K562 (cell line): ENCODE measurements around the gene FLOT2.

Experiments
- HBP1 ChIP-seq: fragments of 450-650 bp; formaldehyde crosslinking; IDR thresholded peaks from 2 replicates; pipeline ENCODE4 v1.4.0; 2022; ENCODE audit warnings: missing genetic modification characterization
- HCFC1 ChIP-seq: IDR thresholded peaks from 2 replicates; pipeline ENCODE4 v1.6.1; 2012; ENCODE audit warnings: low read depth, low read length, improper control_type of control experiment
- MTF1 ChIP-seq: fragments of 250-450 bp; sonication (Bioruptor Pico); IDR thresholded peaks from 2 replicates; pipeline ENCODE4 v1.9.0; 2021; ENCODE audit warnings: moderate library complexity, mild to moderate bottlenecking, inconsistent platforms, borderline replicate concordance
- RFX5 ChIP-seq: IDR thresholded peaks from 2 replicates; pipeline ENCODE4 v1.6.1; 2011; ENCODE audit warnings: low read depth, mild to moderate bottlenecking, improper control_type of control experiment, low read length
- TAF1 ChIP-seq: IDR thresholded peaks from 2 replicates; pipeline ENCODE4 v1.6.1; 2011; ENCODE audit warnings: mild to moderate bottlenecking, low read length, moderate library complexity; ENCODE audit not compliant: insufficient read depth, control insufficient read depth, severe bottlenecking; ENCODE audit errors: extremely low read depth
- ZHX1 ChIP-seq: fragments of 150-350 bp; conservative IDR thresholded peaks from 2 replicates; pipeline ENCODE4 v1.6.1; 2014; ENCODE audit warnings: low read length
- ZNF384 ChIP-seq: IDR thresholded peaks from 2 replicates; pipeline ENCODE4 v1.6.1; 2012; ENCODE audit warnings: low read depth, low read length, improper control_type of control experiment

- TF ChIP-seq HBP1 (CRISPR knock-in tag) (no peak), RFX5 (no peak), HCFC1 (no peak), ZHX1 (no peak), MTF1 (CRISPR knock-in tag) (no peak), ZNF384 (no peak), TAF1 (no peak)
These were observed 14.0 kb upstream of the FLOT2 start for GRCh38 chr17:28911411-28912045.
